Measurements from ENCODE around the gene ERC2.

The ERC2 gene

GRCh38 chr3:56200251-56200650 lies 268.0 kb downstream of the ERC2 start:
- FAIRE-seq (no peak), DNase-seq (ENCODE audit: extremely low spot score, insufficient read length, low read depth) (no peak)

DNA sequence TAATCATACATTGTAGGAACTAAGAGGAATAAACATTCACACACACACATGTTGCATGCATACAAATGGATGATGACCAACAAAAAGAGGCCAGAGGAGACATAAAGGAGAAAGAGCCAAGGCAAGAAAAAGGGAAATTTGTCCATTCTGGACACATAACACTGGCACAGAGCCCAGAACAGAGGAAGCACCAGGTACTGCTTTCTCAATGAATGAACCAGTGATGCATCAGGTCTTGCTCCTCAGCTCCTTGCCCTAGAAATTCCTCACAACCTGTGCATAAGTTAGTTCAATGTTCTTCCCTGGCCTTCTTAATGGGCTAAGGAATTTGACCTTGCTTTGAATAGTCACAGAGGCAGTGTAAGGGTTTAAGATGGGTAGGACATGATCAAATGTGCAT lies 270.3 kb downstream of the ERC2 start:
- DNase-seq (ENCODE audit: extremely low spot score, insufficient read length, low read depth), result no peak
- FAIRE-seq, result no peak

- FAIRE-seq, result no peak
- DNase-seq (ENCODE audit: extremely low spot score, insufficient read length, low read depth), result no peak
These were observed 270.9 kb downstream of the ERC2 start for GRCh38 chr3:56197259-56197965.

GRCh38 chr3:56196700-56197099 lies 271.6 kb downstream of the ERC2 start:
- FAIRE-seq, result no peak
- no peak for DNase-seq (ENCODE audit: extremely low spot score, insufficient read length, low read depth)

GRCh38 chr3:56193519-56193918 lies 274.7 kb downstream of the ERC2 start:
- DNase-seq (ENCODE audit: extremely low spot score, insufficient read length, low read depth), result no peak
- FAIRE-seq, result no peak

- FAIRE-seq, result no peak
- DNase-seq (ENCODE audit: extremely low spot score, insufficient read length, low read depth), result no peak
These were observed 276.3 kb downstream of the ERC2 start for GRCh38 chr3:56192001-56192400.

DNA sequence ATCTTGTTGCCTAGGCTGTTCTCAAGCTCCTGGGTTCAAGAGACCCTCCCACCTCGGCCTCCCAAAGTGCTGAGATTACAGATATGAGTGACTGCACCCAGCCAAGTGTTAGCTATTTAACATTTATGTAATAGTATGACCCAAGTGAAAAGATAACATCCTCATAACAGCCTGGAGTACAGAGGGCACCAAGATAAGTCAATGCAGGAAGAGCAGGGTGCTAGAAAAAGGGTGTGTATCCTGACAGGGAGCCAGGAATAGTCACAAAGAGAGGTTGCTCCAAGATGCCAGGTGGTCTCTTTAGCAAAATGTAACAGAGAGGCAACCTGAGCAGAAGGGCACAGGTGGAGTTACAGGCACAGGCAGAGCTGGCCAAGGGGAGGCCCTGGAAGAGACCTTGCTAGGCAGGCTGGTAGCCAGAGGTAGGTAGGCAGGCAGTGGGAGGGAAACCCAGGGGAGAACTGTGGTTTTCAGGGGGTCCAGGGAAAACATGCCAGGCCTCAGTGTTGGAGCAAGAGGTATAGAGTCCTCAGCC lies 277.4 kb downstream of the ERC2 start:
- DNase-seq (ENCODE audit: extremely low spot score, insufficient read length, low read depth) (no peak), FAIRE-seq (no peak)

- DNase-seq (ENCODE audit: extremely low spot score, insufficient read length, low read depth) (no peak), FAIRE-seq (no peak)
These were observed 278.1 kb downstream of the ERC2 start for GRCh38 chr3:56190130-56190529.

GRCh38 chr3:56189536-56189935 lies 278.7 kb downstream of the ERC2 start:
- DNase-seq (ENCODE audit: extremely low spot score, insufficient read length, low read depth) (no peak), FAIRE-seq (no peak)

DNA sequence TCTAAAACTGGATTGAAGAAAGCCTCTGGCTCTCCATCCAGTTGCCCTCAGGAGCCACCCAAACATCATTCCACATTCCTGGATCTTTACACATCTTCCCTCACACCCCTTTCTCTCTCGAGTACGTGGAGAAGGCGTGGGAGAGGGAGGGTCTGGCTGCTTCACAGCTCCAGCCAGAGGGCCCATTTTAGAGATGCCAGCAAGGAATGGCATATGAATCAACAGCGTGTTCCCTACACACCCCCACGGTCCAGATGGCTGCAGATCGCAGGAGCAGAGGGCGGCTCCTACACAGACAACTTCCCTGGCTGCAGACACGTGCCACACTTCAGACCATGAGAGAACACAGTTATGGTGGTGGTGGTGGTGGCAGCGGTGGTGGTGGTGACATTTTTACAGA lies 280.1 kb downstream of the ERC2 start:
- FAIRE-seq (no peak), DNase-seq (ENCODE audit: extremely low spot score, insufficient read length, low read depth) (no peak)

- DNase-seq (ENCODE audit: extremely low spot score, insufficient read length, low read depth) (no peak), FAIRE-seq (no peak)
These were observed 281.2 kb downstream of the ERC2 start for GRCh38 chr3:56187051-56187450.

GRCh38 chr3:56185827-56186226 lies 282.4 kb downstream of the ERC2 start:
- DNase-seq (ENCODE audit: extremely low spot score, insufficient read length, low read depth), result no peak
- FAIRE-seq, result no peak

GRCh38 chr3:56183529-56183928 lies 284.7 kb downstream of the ERC2 start:
- DNase-seq (ENCODE audit: extremely low spot score, insufficient read length, low read depth), result no peak
- no peak for FAIRE-seq

DNA sequence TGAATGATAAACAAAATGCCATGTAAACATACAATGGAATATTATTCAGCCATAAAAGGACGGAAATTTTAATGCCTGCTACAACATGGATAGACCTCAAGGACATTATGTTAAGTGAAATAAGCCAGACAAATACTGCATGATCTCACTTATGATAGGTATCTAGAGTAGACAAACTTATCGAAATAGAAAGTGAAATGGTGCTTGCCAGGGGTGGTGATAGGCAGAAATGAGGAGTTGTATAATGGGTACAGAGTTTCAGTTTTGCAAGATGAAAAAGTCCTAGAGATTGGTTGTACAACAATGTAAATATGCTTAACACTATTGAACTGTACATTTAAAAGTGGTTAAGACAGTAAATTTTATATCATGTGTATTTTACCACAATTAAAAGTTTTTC lies 287.8 kb downstream of the ERC2 start:
- no peak for DNase-seq (ENCODE audit: extremely low spot score, insufficient read length, low read depth)
- FAIRE-seq, result no peak

GRCh38 chr3:56173601-56174000 lies 294.7 kb downstream of the ERC2 start:
- FAIRE-seq, result no peak
- DNase-seq (ENCODE audit: extremely low spot score, insufficient read length, low read depth), result no peak

DNA sequence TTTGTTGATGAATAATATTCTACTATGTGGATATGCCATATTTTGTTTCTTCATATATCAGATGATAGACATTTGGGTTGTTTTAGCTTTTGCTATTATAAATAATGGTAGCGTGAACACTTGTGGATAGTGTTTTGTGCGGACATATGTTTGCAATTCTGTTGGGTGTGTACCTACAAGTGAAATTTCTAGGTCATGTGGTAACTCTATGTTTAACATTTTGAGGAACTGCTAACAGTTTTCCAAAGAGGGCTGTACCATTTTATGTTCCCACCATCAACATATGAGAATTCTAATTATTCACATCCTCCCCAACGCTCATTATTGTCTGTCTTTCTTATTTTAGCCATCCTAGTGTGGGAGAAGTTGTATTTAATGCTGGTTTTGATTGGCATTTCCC lies 303.8 kb downstream of the ERC2 start:
- DNase-seq (ENCODE audit: extremely low spot score, insufficient read length, low read depth) (no peak), FAIRE-seq (no peak)

DNA sequence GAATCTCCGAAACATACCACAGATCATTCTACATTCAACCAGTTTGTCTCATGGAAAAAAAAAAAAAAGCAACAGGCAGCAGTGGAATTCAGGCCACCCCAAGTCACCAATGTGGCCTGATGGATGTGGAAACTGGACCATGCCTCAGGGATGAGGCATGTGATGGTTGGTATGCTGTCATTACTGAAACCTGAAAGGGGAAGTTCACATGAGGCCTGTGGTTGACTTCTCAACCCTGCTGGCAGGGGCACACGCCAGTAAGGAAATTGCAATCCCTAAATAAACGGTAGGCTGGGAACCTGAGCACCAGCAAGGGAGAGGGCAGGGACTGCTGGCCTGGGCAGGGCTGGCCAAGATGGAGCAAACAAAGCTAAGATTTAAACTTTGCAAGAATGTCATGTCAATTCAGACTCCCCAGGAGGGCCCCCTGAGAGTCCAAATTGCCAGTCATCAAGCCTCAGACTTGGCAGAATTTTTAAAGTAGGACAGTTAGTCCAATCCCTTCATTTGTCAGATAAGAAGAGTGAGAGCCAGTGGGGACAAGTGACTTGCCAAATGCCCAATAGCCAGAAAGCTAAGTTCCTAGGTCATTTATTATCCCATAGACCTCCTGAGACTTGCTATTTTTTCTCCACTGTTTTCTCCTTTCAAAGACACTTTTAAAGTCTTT lies 310.4 kb downstream of the ERC2 start:
- DNase-seq (ENCODE audit: extremely low spot score, insufficient read length, low read depth) (no peak), FAIRE-seq (no peak)

- FAIRE-seq, result no peak
- no peak for DNase-seq (ENCODE audit: extremely low spot score, insufficient read length, low read depth)
These were observed 314.0 kb downstream of the ERC2 start for GRCh38 chr3:56154297-56154696.

- no peak for DNase-seq (ENCODE audit: extremely low spot score, insufficient read length, low read depth)
- FAIRE-seq, result no peak
These were observed 320.9 kb downstream of the ERC2 start for GRCh38 chr3:56147354-56147753.

GRCh38 chr3:56145410-56145809 lies 322.9 kb downstream of the ERC2 start:
- FAIRE-seq, result no peak

DNA sequence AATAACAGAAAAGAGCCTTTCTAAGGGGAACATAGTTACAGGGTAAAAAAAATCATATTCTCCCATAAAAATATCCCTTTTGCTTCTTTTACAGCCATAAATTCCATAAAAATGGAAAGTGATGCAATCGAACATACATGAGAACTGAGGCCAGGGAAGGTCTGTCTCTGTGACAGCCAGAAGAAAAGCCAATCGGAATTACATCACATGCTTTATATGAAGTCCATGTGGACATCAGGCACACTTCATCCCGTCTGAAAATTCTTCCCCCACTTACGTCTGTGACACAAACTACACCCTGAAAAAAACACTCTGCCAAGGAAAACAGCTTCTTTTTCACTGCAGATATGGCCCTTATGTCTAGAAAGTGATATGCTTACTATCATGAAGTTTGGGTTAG lies 323.5 kb downstream of the ERC2 start:
- FAIRE-seq (no peak), DNase-seq (ENCODE audit: extremely low spot score, insufficient read length, low read depth) (no peak)

More at GRCh38 chr3:56145410-56145809, 322.9 kb downstream of the ERC2 start:
- DNase-seq (ENCODE audit: extremely low spot score, insufficient read length, low read depth), result no peak

GRCh38 chr3:56137415-56137814 lies 330.9 kb downstream of the ERC2 start:
- DNase-seq (ENCODE audit: extremely low spot score, insufficient read length, low read depth), result no peak
- FAIRE-seq, result no peak
